ENCODE data around the gene GRAP2. TPM values are rescaled to one million over a fixed set of nuclear protein-coding genes. Genes with fewer than 3 reads are reported as not detected.

Gene GRAP2
- total and polyA plus RNA-seq, 9 of the 15 experiments (the other 6 are each of a cell fraction or from before 2014, with no cell fraction given): 4.8 to 88.7 (median 60.4) TPM

GRCh38 chr22:39946126-39946502, 45.2 kb downstream of the GRAP2 start:
- POLR2A ChIA-PET: interaction anchor here (0.6 to 2.1 kb wide), 6 partner anchors 10 to 31 kb away, joined by 3 to 13 read pairs (median 4); partner anchors contain the start of gene TMA7B
- H3K4me1 ChIP-seq (replicated peaks in 1 of 2; ENCODE audit: control insufficient read depth in 2 of 2, insufficient read depth in 2 of 2, low read length in 2 of 2): peaks cover 16 to 53% of the 10 kb centered on the region in 2 experiments; a peak in 4 of 5 replicates
- 34% methylated on average over 4 of the region's 4 CpGs for WGBS (ENCODE audit: insufficient coverage, low coverage, missing lambda C conversion rate)

More at GRCh38 chr22:39946126-39946502, 45.2 kb downstream of the GRAP2 start:
- Histone ChIP-seq H3K9me1 (ENCODE audit: control insufficient read depth, insufficient read depth, low read length) (no peaks in the 10 kb centered on the region), H3K4me3 (no peak overlapping the region), H2AFZ (ENCODE audit: low read depth, low read length) (no peak overlapping the region), H3K9me3 (replicated peaks; ENCODE audit: control insufficient read depth, insufficient read depth, low read depth, low read length) (no peaks in the 10 kb centered on the region), H4K20me1 (replicated peaks; ENCODE audit: control insufficient read depth, insufficient read depth, low read length) (no peaks in the 10 kb centered on the region), H3K79me2 (ENCODE audit: control insufficient read depth, insufficient read depth, low read length) (peaks cover 70% of the 10 kb centered on the region), H3K4me2 (ENCODE audit: insufficient read depth, low read length) (peak overlapping the region; percentile 92), H3K9ac (ENCODE audit: insufficient read depth in 1 of 2, low read depth in 2 of 2, low read length in 2 of 2) (peak overlapping the region in 1 of 2 experiments; percentile 88; a peak in 2 of 4 replicates), H3K36me3 (ENCODE audit: control insufficient read depth, insufficient read depth, low read length) (peaks cover 26% of the 10 kb centered on the region; the same call in 2 of the 3 replicates), H3K27me3 (ENCODE audit: control insufficient read depth in 2 of 2, insufficient read depth in 2 of 2, low read length in 2 of 2) (no peaks in the 10 kb centered on the region), H3K27ac (ENCODE audit: extremely low read depth, low read depth, low read length) (peak overlapping the region; percentile 93)
- ATAC-seq (no peak), DNase-seq (ENCODE audit: extremely low read depth in 1 of 4, low spot score in 3 of 4) (no peak), FAIRE-seq (no peak)
- CTCF ChIA-PET (ENCODE audit: low intra/inter-chr PET ratio): no interaction called here
- intact Hi-C loops (cut with micrococcal nuclease) (no loop called here), in situ Hi-C loops (cut with MboI) (no loop called here)
- BruUV-seq (replicated peaks): no TSS peak
- no peak for TF ChIP-seq JUN (IDR thresholded peaks at IDR 0.05; ENCODE audit: borderline replicate concordance, low read depth, low read length)
- no peak for TF ChIP-seq JUN (CRISPR knock-in tag; IDR thresholded peaks at IDR 0.05; ENCODE audit: borderline replicate concordance)
- TF ChIP-seq ZNF766 (CRISPR knock-in tag; conservative IDR thresholded peaks at IDR 0.05): no peak
- TF ChIP-seq FOXJ3 (CRISPR knock-in tag; IDR thresholded peaks at IDR 0.05): no peak
- TF ChIP-seq POLR2B (IDR thresholded peaks at IDR 0.05; ENCODE audit: low read depth, partially characterized antibody): no peak
- TF ChIP-seq HEY1 (CRISPR knock-in tag; IDR thresholded peaks at IDR 0.05; ENCODE audit: borderline replicate concordance): no peak
- no peak for TF ChIP-seq CBX8 (IDR thresholded peaks at IDR 0.05; ENCODE audit: borderline replicate concordance, extremely low read depth, low read depth, low read length, poor library complexity, severe bottlenecking)
- no peak for TF ChIP-seq RAD51 (IDR thresholded peaks at IDR 0.05; ENCODE audit: borderline replicate concordance, low read depth)
- TF ChIP-seq ZNF507 (tag; conservative IDR thresholded peaks at IDR 0.05): no peak
- no peak for TF ChIP-seq C11orf30 (IDR thresholded peaks at IDR 0.05; ENCODE audit: low read depth)
- no peak for TF ChIP-seq ZNF311 (CRISPR knock-in tag; IDR thresholded peaks at IDR 0.05)
- TF ChIP-seq ZNF133 (CRISPR knock-in tag; IDR thresholded peaks at IDR 0.05): no peak
- TF ChIP-seq AFF1 (IDR thresholded peaks at IDR 0.05; ENCODE audit: low read depth in 1 of 2, partially characterized antibody in 2 of 2): no peak
- TF ChIP-seq NR1H2 (CRISPR knock-in tag; IDR thresholded peaks at IDR 0.05): no peak
- no peak for TF ChIP-seq NRF1 (conservative IDR thresholded peaks at IDR 0.05 in 1 of 2, IDR thresholded peaks at IDR 0.05 in 1 of 2)

All from K562 (cell line).